GM12873 (cell line): ENCODE measurements around the gene RPP40.

ENCODE experiments used
- TF ChIP-seq, protein P1 (sequence below): IDR thresholded peaks from 2 replicates; pipeline ENCODE4 v1.5.1; 2012; ENCODE audit warnings: low read depth, mild to moderate bottlenecking, moderate library complexity, low read length, control low read depth; ENCODE audit not compliant: insufficient read depth; ENCODE audit errors: missing control alignments

RPP40 gene

DNA sequence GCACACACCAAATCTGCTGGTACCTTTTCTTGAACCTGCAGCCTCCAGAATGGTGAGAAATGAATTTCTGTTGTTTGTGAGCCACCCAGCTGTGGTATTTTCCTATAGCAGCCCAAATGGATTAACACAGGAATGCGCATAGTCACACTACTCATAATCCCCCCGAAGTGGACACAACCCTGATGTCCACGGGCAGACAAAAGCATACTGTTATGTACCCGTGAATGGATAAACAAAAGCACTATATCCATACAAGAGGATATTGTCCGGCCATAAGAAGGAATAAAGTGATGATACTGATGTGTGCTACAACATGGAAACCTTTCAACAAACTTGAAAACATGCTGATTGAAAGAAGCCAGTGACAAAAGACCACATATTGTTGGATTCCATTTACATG, 25.1 kb upstream of the RPP40 start:
- TF ChIP-seq, protein P1, sequence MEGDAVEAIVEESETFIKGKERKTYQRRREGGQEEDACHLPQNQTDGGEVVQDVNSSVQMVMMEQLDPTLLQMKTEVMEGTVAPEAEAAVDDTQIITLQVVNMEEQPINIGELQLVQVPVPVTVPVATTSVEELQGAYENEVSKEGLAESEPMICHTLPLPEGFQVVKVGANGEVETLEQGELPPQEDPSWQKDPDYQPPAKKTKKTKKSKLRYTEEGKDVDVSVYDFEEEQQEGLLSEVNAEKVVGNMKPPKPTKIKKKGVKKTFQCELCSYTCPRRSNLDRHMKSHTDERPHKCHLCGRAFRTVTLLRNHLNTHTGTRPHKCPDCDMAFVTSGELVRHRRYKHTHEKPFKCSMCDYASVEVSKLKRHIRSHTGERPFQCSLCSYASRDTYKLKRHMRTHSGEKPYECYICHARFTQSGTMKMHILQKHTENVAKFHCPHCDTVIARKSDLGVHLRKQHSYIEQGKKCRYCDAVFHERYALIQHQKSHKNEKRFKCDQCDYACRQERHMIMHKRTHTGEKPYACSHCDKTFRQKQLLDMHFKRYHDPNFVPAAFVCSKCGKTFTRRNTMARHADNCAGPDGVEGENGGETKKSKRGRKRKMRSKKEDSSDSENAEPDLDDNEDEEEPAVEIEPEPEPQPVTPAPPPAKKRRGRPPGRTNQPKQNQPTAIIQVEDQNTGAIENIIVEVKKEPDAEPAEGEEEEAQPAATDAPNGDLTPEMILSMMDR = no peak

DNA sequence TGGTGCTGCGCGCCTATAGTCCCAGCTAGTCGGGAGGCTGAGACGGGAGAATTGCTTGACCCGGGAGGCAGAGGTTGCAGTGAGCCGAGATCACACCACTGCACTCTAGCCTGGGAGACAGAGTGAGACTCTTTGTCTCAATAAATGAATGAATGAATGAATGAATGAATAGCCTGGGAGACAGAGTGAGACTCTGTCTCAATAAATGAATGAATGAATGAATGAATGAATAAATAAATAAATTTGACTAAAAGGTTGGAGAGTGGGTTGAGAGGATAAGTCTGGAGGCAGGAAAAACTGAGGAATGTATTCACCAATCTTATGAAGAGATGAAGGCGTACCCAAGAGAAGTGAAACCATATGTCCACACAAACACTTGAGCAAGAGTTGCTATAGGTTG, 24.5 kb upstream of the RPP40 start:
- TF ChIP-seq, protein P1 = no peak

DNA sequence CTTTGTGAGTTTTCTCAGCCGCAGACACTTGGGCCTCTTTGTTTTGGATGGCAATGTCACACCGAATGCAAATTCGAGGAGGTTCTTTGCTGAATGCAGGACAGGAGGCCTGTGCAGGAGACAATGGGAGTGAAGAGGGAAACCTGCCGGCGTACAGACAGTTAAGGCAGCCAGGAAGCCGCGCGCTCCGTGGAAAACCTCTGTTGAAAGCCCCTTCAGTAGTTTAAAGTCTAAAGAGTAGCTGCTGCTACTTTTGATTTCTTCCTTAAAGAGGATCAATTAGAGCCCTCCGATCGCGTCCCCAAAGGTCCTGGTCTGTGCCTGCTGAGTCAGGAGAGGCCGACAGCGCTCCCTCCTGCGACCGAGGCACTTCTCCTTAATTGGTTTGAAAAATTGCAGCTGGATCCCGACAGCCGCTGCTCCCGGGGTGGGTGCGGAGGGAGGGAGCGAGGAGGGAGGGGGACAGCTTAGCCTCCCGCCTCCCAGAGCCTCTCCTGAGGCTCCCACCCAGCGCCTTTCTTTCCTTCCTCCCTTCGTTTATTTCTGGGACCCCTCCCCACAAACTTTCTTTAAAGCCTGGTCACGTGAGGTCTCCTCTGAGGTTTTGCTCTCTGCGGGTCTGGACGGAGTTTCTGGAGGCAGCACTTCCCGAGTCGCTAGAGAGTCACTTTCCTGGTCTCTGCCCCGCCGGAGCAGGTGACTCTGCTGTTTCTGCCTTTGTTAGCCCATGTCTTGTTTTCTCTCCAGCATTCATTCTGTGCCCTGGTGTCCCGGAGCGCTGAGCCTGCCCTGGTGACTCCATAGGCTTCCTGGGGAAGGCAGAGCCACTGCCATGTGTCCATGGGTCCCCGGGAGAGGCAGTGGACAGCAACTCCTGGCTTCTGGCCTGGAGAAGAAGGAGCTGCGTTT, 22.3 kb upstream of the RPP40 start:
- TF ChIP-seq, protein P1 = no peak

DNA sequence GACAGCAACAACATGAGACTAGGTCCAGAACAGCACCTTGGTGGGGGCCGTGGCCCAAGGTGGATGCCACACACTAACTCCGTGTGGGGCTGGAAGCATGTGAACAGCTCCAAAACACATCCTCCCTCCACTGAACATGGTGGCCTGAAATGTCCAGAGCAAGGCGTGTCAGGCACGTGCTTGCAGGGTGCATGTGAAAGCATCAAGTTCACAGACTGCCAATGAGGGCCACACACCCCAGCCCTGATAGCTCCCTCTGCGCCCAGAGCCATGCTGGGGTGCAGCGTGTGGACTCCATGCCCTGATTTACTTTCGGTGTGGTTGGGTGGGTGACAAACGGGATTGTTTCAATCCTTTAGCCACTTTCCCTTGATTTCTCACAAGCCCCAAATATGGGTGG, 20.1 kb upstream of the RPP40 start:
- TF ChIP-seq, protein P1 = no peak

DNA sequence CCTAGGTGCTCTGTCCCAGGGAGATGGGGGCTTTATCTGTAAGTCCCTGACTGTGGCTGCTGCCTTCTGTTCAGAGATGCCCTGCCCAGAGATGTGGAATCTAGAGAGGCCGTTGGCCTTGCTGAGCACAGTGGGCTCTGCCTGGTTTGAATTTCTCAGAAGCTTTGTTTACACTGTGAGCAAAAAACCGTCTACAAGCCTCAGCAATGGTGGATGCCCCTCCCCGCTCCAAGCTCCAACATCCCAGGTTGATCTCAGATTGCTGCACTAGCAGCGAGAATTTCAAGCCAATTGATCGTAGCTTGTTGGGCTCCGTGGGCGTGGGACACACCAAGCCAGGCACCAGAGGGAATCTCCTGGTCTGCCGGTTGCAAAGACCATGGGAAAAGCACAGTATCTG, 16.3 kb upstream of the RPP40 start:
- TF ChIP-seq, protein P1 = no peak

DNA sequence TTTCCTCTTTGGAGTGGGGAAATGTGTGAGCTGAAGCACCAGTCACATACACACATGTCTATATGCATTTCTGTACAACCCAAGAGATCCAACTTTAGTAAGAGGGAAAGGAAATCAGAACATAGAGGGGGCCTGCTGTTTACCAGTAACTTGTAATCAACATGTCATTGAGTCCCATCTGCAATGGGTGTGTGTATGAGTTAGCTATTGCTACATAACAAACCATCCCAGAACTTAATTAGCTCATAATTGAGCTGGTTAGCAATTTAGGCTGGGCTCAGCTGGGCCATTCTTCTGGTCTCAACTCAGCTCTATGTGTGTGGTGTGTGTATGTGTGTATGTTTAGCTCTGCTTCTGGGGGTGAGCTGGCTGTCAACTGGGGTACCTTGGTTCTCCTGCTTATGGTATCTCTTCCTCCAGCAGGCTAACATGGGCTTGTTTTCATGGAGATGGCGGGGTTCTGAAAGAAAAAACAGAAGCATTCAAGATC, 10.3 kb upstream of the RPP40 start:
- TF ChIP-seq, protein P1 = no peak

DNA sequence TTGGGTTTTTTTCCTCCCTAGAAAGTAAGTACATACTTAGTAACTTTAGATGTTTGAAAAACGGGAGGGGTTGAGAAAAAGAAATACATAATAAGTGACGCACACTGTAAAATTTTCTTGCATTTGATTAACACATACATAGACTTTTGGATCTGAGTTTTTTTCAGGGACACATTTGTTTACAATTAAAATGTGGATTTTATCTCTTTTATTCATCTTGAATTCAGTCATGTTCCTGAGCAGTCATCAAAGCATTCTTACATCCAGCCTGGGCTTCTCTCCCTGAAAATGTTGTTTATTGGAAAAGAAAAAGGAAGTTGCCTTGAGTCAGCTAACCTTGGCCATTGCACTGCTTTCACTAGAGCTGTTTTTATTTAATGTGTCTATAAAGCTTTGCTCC, 8.7 kb upstream of the RPP40 start:
- TF ChIP-seq, protein P1 = no peak
